Measurements from ENCODE around the gene NTSR2.

The NTSR2 gene

GRCh38 chr2:11669454-11670291 is at the start of gene NTSR2:
Gene NTSR2 (minus strand): TSS chr2:11670195. CDS start chr2:11670129, 66 bp downstream.
- H3K27me3 ChIP-seq (replicated peaks), result peaks cover 13% of the 10 kb centered on the region
- TF ChIP-seq, protein P1, sequence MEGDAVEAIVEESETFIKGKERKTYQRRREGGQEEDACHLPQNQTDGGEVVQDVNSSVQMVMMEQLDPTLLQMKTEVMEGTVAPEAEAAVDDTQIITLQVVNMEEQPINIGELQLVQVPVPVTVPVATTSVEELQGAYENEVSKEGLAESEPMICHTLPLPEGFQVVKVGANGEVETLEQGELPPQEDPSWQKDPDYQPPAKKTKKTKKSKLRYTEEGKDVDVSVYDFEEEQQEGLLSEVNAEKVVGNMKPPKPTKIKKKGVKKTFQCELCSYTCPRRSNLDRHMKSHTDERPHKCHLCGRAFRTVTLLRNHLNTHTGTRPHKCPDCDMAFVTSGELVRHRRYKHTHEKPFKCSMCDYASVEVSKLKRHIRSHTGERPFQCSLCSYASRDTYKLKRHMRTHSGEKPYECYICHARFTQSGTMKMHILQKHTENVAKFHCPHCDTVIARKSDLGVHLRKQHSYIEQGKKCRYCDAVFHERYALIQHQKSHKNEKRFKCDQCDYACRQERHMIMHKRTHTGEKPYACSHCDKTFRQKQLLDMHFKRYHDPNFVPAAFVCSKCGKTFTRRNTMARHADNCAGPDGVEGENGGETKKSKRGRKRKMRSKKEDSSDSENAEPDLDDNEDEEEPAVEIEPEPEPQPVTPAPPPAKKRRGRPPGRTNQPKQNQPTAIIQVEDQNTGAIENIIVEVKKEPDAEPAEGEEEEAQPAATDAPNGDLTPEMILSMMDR (IDR thresholded peaks at IDR 0.05; ENCODE audit: low read depth, low read length, missing control alignments), result no peak
- in situ Hi-C loops (cut with HindIII; ENCODE audit: low pct_ligation_motif_present, low sequenced_read_pairs), result no loop called here
- no peak within 1 kb of the TSS for H3K27ac ChIP-seq
- DNase-seq, result peak; percentile 24
- H3K4me3 ChIP-seq (ENCODE audit: low read depth, low read length), result no peak within 1 kb of the TSS
- H3K36me3 ChIP-seq (replicated peaks), result no peaks in the 10 kb centered on the region

- TF ChIP-seq, protein P1 (IDR thresholded peaks at IDR 0.05; ENCODE audit: low read depth, low read length, missing control alignments), result no peak
- in situ Hi-C loops (cut with HindIII; ENCODE audit: low pct_ligation_motif_present, low sequenced_read_pairs), result no loop called here
Observed at GRCh38 chr2:11719230-11719977, 49.4 kb upstream of the NTSR2 start.

DNA sequence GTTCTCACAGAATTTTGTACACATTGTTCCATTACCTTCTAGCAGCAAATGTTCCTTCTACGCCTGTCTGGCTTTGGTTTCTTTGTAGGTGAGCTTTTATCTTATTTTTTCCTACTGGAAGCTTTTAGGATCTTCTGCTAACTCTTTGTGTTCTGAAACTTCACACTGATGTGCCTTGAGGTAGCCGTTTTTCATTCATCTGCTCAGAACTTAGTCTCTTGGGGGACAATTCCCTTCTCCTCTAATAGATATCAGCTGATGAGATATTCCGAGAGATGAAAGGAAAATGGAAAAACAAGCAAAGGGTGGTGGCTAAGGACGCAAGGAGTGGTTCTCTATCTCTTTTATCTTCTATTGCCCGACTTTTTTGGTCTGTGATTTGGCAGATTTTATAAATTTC is 48.6 kb upstream of the NTSR2 start:
- Histone ChIP-seq H3K27me3 (replicated peaks) (peaks cover 22% of the 10 kb centered on the region), H3K4me3 (ENCODE audit: low read depth, low read length) (no peak overlapping the region), H3K36me3 (replicated peaks) (no peaks in the 10 kb centered on the region), H3K27ac (no peak overlapping the region)
- no peak for DNase-seq
- TF ChIP-seq, protein P1 (IDR thresholded peaks at IDR 0.05; ENCODE audit: low read depth, low read length, missing control alignments), result no peak
- in situ Hi-C loops (cut with HindIII; ENCODE audit: low pct_ligation_motif_present, low sequenced_read_pairs), result no loop called here

More at GRCh38 chr2:11719230-11719977, 49.4 kb upstream of the NTSR2 start:
- no peaks in the 10 kb centered on the region for H3K36me3 ChIP-seq (replicated peaks)
- no peak for DNase-seq
- H3K4me3 ChIP-seq (ENCODE audit: low read depth, low read length), result no peak overlapping the region
- H3K27me3 ChIP-seq (replicated peaks), result peaks cover 27% of the 10 kb centered on the region
- H3K27ac ChIP-seq, result no peak overlapping the region

- in situ Hi-C loops (cut with HindIII; ENCODE audit: low pct_ligation_motif_present, low sequenced_read_pairs), result no loop called here
- DNase-seq, result no peak
- no peak overlapping the region for H3K4me3 ChIP-seq (ENCODE audit: low read depth, low read length)
- H3K27ac ChIP-seq, result no peak overlapping the region
- H3K36me3 ChIP-seq (replicated peaks), result no peaks in the 10 kb centered on the region
- TF ChIP-seq, protein P1 (IDR thresholded peaks at IDR 0.05; ENCODE audit: low read depth, low read length, missing control alignments), result no peak
- peaks cover 18% of the 10 kb centered on the region for H3K27me3 ChIP-seq (replicated peaks)
Observed at GRCh38 chr2:11717623-11718022, 47.6 kb upstream of the NTSR2 start.

DNA sequence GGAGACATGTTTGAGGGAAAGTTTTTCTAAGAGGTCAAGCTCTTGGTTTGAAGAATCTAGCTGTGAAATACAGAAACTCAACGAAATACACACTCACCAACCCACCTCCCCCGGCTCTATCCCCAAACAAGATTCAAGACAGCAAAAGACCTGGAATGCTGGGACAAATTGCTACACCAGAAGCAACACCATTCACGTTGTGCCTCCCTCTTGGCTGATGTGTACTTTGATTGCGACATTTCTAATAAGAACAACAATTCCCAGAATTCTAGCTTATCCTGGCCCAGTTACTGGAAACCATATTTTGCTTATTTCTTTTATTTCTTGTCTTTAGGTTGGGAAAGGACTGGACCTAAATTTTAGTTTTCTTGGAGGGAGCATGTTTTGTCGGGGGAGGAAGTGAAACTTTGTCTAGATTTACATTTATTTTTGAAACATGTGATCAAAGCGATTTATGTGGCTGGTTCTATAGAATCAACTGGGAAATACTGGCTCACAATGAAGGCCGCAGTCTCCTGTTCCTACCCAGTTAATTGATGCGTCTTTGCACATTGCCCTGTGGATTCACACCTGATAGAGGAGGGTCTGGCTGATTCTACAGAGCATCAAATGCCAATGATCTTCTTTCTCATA is 46.8 kb upstream of the NTSR2 start:
- DNase-seq, result no peak
- in situ Hi-C loops (cut with HindIII; ENCODE audit: low pct_ligation_motif_present, low sequenced_read_pairs), result no loop called here
- Histone ChIP-seq H3K27ac (no peak overlapping the region), H3K27me3 (replicated peaks) (peaks cover 17% of the 10 kb centered on the region), H3K36me3 (replicated peaks) (no peaks in the 10 kb centered on the region), H3K4me3 (ENCODE audit: low read depth, low read length) (no peak overlapping the region)
- TF ChIP-seq, protein P1 (IDR thresholded peaks at IDR 0.05; ENCODE audit: low read depth, low read length, missing control alignments), result no peak
